HG03039 (cell line): Measurements from ENCODE around the gene CPM.
"Not testable (repeated sequence)": the region's sequence is repeated elsewhere in the genome, so short reads cannot be mapped to it uniquely, and the experiment has no call there.

Source experiments
- ATAC-seq: cut with Tn5 transposase; IDR thresholded peaks from one replicate; pipeline ENCODE4 v1.9.1; 2021; ENCODE audit warnings: mild to moderate bottlenecking, moderate library complexity; ENCODE audit not compliant: unreplicated experiment

CPM gene

GRCh38 chr12:68882251-68882964 is 50.6 kb downstream of the CPM start:
- ATAC-seq, result no peak

GRCh38 chr12:68880660-68881325 is 52.2 kb downstream of the CPM start:
- no peak for ATAC-seq

GRCh38 chr12:68878846-68879245 is 54.1 kb downstream of the CPM start:
- ATAC-seq, result no peak

- ATAC-seq, result no peak
These were observed 54.7 kb downstream of the CPM start for GRCh38 chr12:68878283-68878682.

- no peak for ATAC-seq
These were observed 55.4 kb downstream of the CPM start for GRCh38 chr12:68877583-68877982.

- ATAC-seq, result no peak
These were observed 56.5 kb downstream of the CPM start for GRCh38 chr12:68876461-68876860.

DNA sequence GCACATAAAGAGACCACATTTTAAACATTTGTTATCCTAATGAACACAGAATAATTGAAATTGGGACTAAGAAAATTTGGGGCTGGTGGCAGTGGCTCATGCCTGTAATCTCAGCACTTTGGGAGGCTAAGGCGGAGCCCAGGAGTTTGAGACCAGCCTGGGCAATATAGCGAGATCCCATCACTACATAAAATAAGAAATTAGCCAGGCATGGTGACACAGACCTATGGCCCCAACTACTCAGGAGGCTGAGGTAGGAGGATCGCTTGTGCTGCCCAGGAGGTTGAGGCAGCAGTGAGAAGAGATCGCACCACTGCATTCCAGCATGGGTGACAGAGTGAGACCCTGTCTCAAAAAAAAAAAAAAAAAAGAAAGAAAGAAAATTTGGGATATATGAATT is 59.7 kb downstream of the CPM start:
- no peak for ATAC-seq

- ATAC-seq, result no peak
These were observed 61.0 kb downstream of the CPM start for GRCh38 chr12:68871921-68872320.

- ATAC-seq, result no peak
These were observed 61.6 kb downstream of the CPM start for GRCh38 chr12:68871396-68871795.

DNA sequence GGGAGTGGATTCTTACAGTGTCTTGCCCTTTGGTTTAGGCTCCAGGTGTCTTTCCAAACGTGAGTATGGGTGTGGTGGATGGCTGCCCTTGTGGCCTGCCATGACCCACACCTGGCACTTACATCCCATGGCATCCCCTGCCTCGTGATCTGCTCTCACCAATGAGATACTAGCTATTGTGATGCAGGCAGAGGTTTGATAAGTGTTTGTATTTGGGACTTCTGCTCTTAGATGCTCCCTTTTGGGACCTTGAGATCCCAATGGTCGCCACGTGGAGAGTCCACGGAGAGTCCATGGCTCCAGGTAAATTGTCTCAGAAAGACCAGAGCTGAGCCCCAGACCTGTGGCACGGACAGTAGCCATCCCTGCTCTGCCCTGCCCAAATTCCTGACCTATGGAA is 62.5 kb downstream of the CPM start:
- ATAC-seq, result no peak

DNA sequence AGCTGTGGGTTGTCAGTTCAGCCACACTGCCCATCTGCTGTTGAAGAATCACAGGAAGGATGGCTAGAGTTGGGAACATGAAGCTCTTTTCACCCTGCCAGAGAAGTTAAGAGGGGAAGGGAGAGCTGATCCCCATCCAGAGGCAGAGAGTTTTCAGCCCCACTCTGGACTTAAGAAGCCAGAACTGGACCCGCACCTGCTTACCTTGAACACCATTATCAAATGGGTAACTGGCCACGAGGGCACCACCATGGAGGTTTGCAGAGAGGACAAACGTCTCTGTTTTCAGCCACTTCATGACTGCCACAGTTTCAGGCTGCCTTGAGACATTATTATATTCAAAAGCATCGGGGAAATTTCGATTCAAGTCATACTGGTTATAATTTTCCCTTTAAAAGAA is 63.0 kb downstream of the CPM start:
- no peak for ATAC-seq

DNA sequence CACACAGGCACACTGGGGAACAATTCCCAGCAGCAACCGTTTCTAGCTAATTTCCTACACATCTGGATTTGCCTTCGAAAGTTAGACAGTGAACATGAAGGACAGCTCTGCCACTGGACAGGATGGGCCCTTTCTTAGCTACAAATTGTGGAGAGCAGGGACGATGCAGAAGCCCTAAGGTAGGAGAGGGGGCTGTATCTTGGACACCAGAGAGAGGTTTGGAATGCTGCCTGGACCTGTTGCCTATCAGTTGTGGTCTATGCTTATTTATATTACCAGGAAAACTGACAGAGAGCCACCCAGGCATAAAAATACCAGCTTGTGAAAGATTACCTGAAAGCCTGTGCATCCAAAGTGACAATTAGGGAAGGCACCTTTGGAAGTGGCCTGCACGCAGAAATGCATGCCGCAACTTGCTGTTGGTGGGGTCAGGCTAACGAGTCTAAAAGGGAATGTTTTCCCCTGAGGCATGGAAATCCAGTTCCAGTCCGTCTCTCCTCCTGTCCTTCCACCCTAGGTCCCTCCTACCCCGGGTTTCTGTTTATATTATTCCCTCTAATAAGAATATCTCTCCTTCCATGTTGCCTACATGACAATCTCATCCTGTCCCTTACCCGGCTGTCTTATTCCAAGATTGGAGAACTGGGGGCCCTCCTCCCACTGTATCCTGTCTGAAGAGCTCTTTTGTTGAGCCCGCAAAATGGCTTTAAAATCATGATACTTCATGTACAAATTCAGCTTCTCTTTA is 64.8 kb downstream of the CPM start:
- ATAC-seq, result no peak

DNA sequence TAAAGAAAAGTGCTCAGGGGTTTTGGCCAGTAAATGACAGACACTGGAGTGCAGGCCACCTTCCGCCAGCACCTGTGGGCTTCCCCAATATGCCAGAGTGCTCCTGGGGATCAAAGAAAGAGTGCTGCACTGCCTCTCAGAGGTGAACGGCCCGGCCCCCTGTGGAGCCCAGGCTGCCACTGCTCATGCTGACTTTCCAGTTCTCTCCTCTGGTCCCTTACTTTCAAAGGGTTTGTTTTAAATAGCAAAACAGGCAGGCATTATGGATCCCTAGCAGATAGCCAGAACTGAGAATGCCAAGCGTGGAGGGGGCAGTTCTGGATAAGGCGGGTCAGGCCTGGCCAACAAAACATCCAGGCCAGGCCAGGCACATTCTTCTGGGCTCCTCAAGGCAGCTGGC is 65.4 kb downstream of the CPM start:
- no peak for ATAC-seq

- ATAC-seq, result no peak
These were observed 66.0 kb downstream of the CPM start for GRCh38 chr12:68866950-68867349.

DNA sequence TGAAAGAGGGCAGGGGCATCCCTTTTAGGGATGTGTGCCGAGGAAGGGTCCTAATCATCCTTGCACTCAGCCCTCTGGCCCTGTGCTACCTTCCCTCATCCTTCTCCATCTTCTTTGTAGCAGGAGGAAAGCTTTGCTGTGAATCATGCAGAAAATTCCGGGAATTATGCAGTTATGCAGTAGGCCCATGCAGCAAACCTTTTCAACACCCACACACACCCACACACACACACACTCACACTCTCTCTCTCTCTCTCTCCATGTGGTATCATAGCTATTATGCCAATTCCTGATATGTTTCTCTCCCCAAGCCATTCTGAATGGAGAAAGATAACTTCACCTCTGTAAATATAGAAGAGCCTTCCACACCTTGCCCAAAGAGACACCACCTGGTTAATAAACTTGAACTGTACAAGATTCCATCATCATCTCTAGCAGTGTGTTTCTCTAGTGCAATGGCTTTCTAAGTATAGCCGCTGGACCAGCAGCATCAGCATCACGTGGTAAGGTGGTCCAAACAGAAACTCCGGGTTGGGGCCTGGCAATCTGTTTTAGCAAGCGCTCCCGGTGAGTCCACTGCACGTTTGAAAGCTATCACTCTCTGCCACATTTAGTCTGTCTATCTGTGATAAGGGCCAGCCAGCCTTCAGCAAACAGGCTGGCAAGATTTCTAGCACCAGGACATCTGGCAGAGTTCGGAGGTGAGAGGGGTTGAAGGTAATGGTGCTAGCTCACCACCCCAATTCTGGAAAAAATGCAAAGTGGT is 67.4 kb downstream of the CPM start:
- ATAC-seq, result no peak

GRCh38 chr12:68864604-68865003 is 68.4 kb downstream of the CPM start:
- ATAC-seq, result no peak

DNA sequence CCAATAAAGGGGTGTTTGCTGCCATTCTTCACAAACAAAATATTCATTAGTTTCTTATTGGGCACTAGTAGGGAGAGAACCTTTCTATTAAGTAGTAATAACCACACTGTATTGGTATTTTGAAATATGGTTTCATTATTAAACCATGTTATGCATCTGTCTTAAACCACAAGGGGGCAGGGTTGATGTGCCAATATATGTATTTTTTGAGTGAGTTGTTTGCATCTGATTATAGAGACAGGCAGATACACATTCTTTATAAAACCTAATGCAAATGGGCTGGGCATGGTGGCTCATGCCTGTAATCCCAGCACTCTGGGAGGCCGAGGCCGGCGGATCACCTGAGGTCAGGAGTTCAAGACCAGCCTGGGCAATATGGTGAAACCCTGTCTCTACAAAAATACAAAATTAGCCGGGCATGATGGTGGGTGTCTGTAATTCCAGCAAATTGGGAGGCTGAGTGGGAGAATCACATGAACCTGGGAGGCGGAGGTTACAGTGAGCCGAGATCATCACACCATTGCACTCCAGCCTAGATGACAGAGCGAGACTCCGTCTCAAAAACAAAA is 69.0 kb downstream of the CPM start:
- ATAC-seq, result not testable (repeated sequence)

DNA sequence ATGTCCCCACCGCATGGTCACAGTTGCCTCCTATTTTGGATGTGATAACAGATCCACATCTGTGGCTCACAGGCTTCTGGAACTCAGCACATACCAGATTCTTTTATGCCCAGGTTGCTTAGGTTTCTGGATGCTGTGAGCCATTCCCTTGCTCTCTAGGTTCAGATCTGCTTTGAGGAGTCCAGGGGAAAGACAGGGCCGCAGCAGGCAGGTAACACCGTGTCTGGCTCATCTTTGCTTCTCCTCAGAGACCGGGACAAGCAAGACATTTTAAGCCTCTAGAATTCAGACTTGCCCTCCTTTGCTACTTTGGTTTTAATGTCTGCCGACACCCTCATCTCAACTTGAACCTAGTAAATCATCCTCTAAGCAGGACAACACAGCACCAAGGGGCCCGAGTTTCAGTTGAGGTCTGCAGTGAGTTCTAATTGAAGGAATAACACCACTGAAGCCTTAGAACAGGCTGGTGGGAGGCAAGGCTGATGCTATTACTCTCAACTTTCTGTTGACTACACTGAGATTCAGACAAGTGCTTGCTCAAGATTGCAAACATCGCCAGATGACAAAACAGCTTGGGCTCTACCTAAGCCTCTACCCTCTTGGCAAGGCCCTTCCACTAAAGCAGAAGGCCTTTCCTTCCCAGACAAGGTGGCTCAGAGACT is 69.7 kb downstream of the CPM start:
- ATAC-seq, result no peak

DNA sequence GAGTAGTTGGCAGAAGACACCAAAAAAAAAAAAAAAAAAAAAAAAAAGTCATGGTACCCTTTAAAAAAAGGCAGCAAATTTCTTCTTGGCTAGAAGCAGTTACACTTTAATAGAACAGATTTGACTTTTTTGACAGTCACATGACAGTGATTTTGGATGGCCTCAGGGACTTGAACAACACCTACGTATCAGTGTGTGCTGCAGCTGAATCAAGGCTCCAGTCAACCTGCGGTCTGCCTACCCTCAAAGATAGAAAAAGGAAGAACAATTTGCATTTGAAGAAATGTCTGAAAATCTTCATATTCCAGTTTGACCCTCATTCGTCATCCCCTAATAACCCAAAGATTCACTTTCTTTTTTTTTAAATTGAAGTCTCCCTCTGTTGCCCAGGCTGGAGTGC is 71.1 kb downstream of the CPM start:
- no peak for ATAC-seq

GRCh38 chr12:68856510-68856909 is 76.5 kb downstream of the CPM start:
- no peak for ATAC-seq
